Breast epithelium (tissue), 4 donors: Measurements from ENCODE around the gene OR2AG1. TPM values are rescaled to one million over a fixed set of nuclear protein-coding genes. Genes with fewer than 3 reads are reported as not detected.

Experiments
- DNase-seq, 2 donors: peaks; one replicate each; pipeline ENCODE4 v3.0.0-alpha.2; 2019; ENCODE audit warnings: low spot score in 2 of 2
- H3K27ac ChIP-seq, 2 donors: fragments of 200-600 bp; sonication (generic) in 1 of 2; one replicate each; pipeline ENCODE4 v1.5.1; 2016 to 2019; ENCODE audit warnings: mild to moderate bottlenecking in 1 of 2
- H3K27me3 ChIP-seq, 2 donors: fragments of 200-600 bp; sonication (generic) in 1 of 2; one replicate each; pipeline versions ENCODE4 v1.5.1 to v1.6.0; 2017 to 2019; ENCODE audit warnings: control low read depth in 1 of 2, mild to moderate bottlenecking in 1 of 2
- H3K36me3 ChIP-seq: fragments of 200-600 bp; one replicate; pipeline ENCODE4 v1.5.1; 2019
- H3K4me1 ChIP-seq, 2 donors: fragments of 200-600 bp; sonication (generic); one replicate each; pipeline ENCODE4 v1.5.1; 2016 to 2019; ENCODE audit warnings: control low read depth in 1 of 2
- H3K4me3 ChIP-seq, 3 donors: fragments of 200-600 bp; sonication (generic); 1 replicate in 2 of 3; 2 replicates in 1 of 3; pipeline ENCODE4 v1.5.1; 2016 to 2019; ENCODE audit warnings: mild to moderate bottlenecking in 3 of 3, moderate library complexity in 2 of 3
- H3K9me3 ChIP-seq, 2 donors: fragments of 200-600 bp; sonication (generic) in 1 of 2; one replicate each; pipeline ENCODE4 v1.5.1; 2016 to 2019; ENCODE audit warnings: control low read depth in 1 of 2
- CTCF ChIP-seq, 3 donors: fragments of 450-650 bp; IDR thresholded peaks; one replicate each; pipeline ENCODE4 v1.5.1; 2016 to 2017; ENCODE audit warnings: antibody characterized with exemption in 3 of 3, mild to moderate bottlenecking in 3 of 3, moderate library complexity in 3 of 3
- POLR2A ChIP-seq: fragments of 450-650 bp; IDR thresholded peaks from one replicate; pipeline ENCODE4 v1.6.1; 2016; ENCODE audit warnings: antibody characterized with exemption, mild to moderate bottlenecking, moderate library complexity
- POLR2AphosphoS5 ChIP-seq, 3 donors: sonication (generic); formaldehyde crosslinking; IDR thresholded peaks; one replicate each; pipeline ENCODE4 v1.6.1; 2017; ENCODE audit warnings: antibody characterized with exemption in 3 of 3
- intact Hi-C: fragments of 100-400 bp; cut with DNase I; formaldehyde crosslinking; loops from one replicate; pipeline ENCODE4 v1.15.1; 2023; ENCODE audit warnings: low total_unique reads
- total RNA-seq, 3 donors: library from RNA; depleted of rRNA; stranded (reverse); fragments of >200 nt; gene quantifications; one replicate each; pipeline ENCODE4 v1.1.0, GENCODE V29; 2016

Gene OR2AG1
- total RNA-seq, 3 donors from 2014 or later: not detected

- no peak overlapping the region for H3K4me3 ChIP-seq
- no peaks in the 10 kb centered on the region for H3K36me3 ChIP-seq
- intact Hi-C loops: no loop called here
- no peaks in the 10 kb centered on the region for H3K9me3 ChIP-seq
- no peaks in the 10 kb centered on the region for H3K4me1 ChIP-seq
- TF ChIP-seq POLR2A (no peak), POLR2AphosphoS5 (IDR thresholded peaks at IDR 0.05) (no peak), CTCF (IDR thresholded peaks at IDR 0.05) (no peak)
- H3K27ac ChIP-seq: no peak overlapping the region
- H3K27me3 ChIP-seq: no peaks in the 10 kb centered on the region
- no peak for DNase-seq
Observed at GRCh38 chr11:6736495-6737121, 46.2 kb upstream of the OR2AG1 start.

- H3K27ac ChIP-seq: no peak overlapping the region
- H3K9me3 ChIP-seq: no peaks in the 10 kb centered on the region
- intact Hi-C loops: no loop called here
- no peaks in the 10 kb centered on the region for H3K27me3 ChIP-seq
- no peak overlapping the region for H3K4me3 ChIP-seq
- DNase-seq: no peak
- no peaks in the 10 kb centered on the region for H3K36me3 ChIP-seq
- TF ChIP-seq POLR2A (no peak), CTCF (IDR thresholded peaks at IDR 0.05) (peak in 2 of 3 donors; percentile 23 to 34)
- H3K4me1 ChIP-seq: no peaks in the 10 kb centered on the region
Observed at GRCh38 chr11:6737872-6738466, 44.9 kb upstream of the OR2AG1 start.

GRCh38 chr11:6738590-6738989 lies 44.2 kb upstream of the OR2AG1 start:
- no peak for TF ChIP-seq POLR2A
- no peak for TF ChIP-seq CTCF (IDR thresholded peaks at IDR 0.05)
- no peak for TF ChIP-seq POLR2AphosphoS5 (IDR thresholded peaks at IDR 0.05)
- Histone ChIP-seq H3K27me3 (no peaks in the 10 kb centered on the region), H3K36me3 (no peaks in the 10 kb centered on the region), H3K27ac (no peak overlapping the region), H3K4me3 (no peak overlapping the region), H3K9me3 (no peaks in the 10 kb centered on the region), H3K4me1 (no peaks in the 10 kb centered on the region)
- intact Hi-C loops: no loop called here
- no peak for DNase-seq

GRCh38 chr11:6742260-6742659 lies 40.6 kb upstream of the OR2AG1 start:
- intact Hi-C loops: no loop called here
- DNase-seq: no peak
- Histone ChIP-seq H3K27me3 (no peaks in the 10 kb centered on the region), H3K4me3 (no peak overlapping the region), H3K9me3 (no peaks in the 10 kb centered on the region), H3K4me1 (no peaks in the 10 kb centered on the region), H3K36me3 (no peaks in the 10 kb centered on the region), H3K27ac (no peak overlapping the region)
- TF ChIP-seq POLR2A (no peak), POLR2AphosphoS5 (IDR thresholded peaks at IDR 0.05) (no peak), CTCF (IDR thresholded peaks at IDR 0.05) (no peak)

- no peak for TF ChIP-seq POLR2AphosphoS5 (IDR thresholded peaks at IDR 0.05)
- no peak for TF ChIP-seq CTCF (IDR thresholded peaks at IDR 0.05)
- TF ChIP-seq POLR2A: no peak
- Histone ChIP-seq H3K4me1 (no peaks in the 10 kb centered on the region), H3K27ac (peak overlapping the region in 1 of 2 donors; percentile 15), H3K36me3 (no peaks in the 10 kb centered on the region), H3K4me3 (no peak overlapping the region), H3K9me3 (no peaks in the 10 kb centered on the region), H3K27me3 (no peaks in the 10 kb centered on the region)
- intact Hi-C loops: no loop called here
- no peak for DNase-seq
Observed at GRCh38 chr11:6745018-6745417, 37.8 kb upstream of the OR2AG1 start.
